ENCODE results near the gene DOC2B.

The DOC2B gene

DNA sequence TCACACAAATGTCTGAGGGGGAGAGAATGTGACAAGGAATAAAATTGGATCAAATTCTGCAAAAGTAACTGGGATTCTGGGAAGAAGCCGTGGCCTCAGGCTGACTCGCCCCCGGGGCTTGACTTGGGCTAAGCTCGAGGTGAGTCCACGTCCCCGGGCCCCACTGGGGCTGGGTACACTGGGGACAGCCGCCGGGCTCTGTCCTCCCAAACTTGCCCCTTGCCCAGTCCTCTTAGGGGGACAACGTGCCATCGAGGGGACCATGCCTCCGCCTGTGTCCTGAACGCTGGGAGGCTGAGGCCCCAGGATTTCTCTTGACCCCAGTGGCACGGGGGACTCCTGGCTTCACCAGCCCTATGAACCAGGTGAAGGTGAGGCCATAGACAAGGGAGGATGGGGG, 21.1 kb downstream of the DOC2B start:
- DNase-seq: no peak

DNA sequence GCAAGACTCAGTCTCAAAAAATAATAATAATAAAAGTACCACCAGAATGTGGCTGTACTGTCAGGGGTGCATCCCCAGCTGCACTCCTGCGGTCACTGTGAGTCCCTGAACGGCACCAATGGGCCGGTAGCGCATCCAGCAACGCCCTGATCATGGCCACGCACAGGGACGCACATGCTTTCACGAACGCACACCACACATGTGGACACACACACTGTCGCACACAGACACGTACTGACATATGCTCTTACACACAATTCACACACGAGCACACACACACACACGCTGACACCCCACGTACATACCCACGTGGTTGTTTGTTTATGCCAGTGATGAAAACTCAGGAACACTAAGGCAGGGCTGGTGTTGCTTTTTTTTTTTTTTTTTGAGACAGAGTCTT, 21.8 kb downstream of the DOC2B start:
- DNase-seq: no peak

DNA sequence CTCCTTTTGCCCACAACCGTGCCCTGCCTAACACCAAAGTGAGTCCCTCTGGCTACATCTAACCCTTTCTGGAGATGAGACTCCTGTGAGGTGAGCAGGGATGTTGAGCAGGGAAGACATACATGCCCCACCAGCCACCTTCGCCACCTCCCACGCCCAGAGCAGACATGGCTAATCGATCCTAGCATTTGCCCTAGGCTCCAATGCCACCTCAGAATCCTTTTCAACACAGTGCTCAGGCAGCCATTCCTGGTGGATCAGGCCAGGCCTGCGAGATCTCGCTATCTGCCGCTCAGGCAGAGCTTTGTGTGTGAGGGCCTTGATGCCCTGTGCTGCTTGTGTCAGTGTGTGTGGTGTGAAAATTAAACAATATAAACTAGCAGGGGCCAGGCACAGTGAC, 23.1 kb downstream of the DOC2B start:
- DNase-seq: no peak

DNA sequence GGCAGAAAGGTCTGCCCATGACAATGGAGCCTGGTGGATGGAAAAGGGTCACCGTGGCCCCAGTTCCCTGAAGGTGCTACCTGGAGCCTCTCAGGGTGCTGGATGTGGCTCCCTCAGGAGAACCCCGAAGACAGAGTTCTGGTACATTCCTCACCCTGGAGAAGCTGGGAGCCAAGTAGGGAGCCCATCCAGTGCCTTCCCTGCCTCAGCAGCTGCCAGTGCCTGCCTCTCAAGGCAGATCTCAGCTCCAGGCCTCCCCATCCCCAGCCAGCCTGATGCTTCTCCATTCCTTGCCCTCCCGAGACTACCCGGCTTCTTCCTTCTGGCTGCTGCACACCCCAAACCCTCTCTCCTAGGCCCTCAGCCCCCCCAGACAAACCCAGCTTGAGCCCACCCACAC, 23.5 kb downstream of the DOC2B start:
- no peak for DNase-seq

DNA sequence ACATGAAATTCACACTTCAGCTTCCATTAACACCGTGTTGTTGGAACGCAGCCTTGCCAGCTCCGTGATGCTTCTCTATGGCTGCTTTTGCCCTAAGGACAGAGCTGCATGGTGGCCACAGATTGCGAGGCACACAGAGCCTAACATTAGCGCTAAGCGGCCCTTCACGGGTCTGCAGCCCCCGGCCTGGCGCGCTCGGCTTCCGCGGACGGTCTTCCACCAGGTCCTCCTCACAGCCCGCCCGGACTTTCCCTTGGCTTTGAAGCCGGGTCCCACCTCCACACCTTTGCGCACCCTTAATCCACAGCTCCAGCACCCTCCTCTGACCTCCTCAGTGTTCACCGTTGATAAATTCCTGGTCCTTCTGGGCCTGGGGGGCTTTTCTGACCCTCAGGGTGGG, 24.5 kb downstream of the DOC2B start:
- DNase-seq: no peak

DNA sequence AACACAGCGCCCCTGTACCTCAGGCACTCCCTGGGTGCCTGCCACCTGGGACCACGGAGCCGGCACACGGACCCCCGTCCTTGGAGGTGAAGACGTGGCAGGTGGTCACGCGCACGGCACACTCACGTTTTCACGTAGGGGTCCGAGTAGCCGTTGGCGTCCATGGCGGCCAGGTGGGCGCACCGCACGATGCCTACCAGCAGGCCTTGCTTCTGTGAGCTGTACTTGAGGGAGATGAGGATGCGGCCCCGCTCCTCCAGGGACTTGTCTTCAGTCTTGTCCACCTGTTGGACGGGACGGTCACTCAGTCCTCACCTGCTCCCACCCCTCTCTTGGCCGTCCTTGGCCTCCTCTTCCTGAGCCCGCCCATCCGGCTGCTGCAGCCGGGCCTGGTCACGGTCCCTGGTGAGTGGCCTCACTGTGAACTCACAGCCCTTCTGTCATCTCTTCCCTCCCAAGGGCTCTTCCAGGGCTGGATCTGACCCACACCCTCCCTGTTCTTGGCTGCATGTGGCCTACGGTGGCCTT, 25.3 kb downstream of the DOC2B start:
- no peak for DNase-seq

DNA sequence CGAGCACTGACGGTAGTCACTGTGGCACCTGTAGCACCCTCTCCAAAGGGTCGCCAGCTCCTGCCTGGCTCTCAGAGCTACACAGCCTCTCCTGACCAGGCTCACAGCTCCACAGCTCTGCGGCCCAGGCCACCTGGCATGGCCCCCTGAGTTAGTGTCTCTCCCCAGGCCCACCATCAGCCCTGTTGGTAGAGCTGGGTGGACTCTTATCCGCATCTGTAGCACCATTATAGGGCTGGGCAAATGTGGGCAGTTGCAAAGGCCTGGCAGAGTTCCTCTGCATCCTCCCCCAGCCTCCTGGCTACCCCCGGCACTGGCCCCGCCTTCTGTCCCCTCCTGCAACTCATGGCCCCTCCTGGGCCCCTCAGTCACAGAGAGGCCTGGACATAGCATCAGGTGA, 25.9 kb downstream of the DOC2B start:
- no peak for DNase-seq

DNA sequence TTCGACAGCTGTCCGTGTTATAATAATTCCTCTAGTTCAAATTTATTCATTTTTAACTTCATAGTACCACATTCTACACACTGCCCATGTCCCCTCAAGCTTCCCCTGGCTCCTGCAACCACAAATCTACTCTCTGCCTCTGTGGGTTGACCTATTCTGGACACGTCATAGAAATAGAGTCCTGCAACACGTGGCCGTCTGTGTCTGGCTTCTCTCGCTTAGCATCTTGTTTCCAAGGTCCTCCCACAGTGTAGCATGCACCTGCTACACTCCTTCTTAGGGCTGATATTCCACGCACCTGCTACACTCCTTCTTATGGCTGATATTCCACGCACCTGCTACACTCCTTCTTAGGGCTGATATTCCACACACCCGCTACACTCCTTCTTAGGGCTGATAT, 27.6 kb downstream of the DOC2B start:
- DNase-seq: no peak

DNA sequence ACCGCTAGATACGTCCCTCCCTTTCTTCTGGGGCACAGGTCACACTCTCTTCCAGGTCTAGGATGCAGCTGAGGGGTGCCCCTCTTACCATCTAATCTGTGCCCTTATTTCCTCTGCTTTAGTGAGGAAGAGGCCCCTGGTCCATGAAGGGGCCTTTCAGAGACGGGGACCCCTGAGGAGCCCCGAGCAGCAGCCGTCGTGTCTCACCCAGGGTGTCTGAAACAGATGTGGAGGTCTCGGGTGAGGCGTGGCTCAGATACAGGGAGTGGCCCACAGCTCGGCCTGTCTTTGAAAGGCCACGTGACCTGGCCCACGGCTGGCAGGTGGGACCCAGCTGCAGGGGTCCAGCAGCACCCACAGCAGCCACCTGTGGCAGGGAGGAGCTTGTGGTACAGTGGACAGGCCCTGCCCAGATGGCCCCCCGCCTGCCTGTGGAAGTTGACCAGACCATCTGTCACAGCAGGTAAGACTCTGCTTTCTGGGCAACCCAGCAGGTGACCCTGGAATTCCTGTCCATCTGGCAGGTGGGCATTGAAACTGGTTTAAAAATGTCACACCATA, 28.5 kb downstream of the DOC2B start:
- DNase-seq: no peak

DNA sequence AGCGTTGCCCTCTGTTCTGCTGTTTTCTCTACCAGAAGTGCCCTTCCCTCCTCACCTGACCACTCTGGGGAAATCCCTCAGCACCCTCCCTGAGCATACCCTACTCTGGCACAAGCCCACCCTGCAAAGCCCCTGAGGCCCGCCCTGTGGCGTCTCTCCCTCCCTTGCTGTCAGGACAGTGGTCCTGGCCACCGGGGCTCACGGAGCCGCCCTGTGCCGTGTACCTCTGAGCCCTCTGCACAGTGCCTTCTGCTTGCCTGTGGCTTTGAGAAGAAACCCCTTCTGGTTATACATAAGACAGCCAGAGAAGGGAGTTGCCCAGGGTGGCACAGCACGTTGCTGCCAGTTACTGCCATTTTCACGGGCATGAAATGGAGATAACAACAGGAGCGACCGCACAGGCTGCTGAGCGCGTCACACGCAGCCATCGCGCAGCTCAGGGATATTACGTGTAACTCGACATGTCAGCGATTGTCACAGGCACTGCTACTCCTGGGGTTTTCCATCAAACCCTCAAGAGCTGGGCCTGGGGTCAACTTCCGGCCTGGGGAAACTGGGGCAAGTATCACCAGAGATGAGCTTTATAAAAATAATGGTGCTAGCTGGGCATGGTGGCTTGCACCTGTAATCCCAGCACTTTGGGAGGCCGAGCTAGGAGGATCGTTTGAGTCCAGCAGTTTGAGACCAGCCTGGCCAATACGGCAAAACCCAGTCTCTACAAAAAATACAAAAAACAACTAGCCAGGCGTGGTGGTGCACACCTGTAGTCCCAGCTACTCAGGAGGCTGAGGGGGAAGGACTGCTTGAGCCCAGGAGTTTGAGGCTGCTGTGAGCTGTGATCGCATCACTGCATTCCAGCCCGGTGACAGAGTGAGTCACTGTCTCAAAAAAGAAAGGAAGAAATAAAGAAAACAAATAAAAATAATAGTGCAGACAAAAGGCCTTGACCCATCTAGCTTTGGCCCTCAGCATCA, 29.3 kb downstream of the DOC2B start:
- DNase-seq: peak; percentile 0

DNA sequence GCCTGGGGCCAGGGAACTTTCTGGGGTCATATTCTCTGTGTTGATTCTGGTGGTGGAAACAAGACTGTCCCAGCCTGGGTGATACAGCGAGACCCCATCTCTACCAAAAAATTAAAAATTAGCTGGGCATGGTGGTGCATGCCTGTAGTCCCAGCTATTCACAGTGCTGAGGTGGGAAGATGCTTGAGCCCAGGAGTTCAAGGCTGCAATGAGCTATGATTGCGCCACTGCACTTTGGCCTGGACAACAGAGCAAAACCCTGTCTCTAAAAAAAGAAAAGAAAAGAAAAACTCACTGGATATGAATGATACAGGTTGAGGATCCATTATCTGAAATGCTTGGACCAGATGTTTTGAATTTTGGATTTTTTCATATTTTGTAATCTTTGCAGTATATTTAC, 30.4 kb downstream of the DOC2B start:
- DNase-seq: no peak

DNA sequence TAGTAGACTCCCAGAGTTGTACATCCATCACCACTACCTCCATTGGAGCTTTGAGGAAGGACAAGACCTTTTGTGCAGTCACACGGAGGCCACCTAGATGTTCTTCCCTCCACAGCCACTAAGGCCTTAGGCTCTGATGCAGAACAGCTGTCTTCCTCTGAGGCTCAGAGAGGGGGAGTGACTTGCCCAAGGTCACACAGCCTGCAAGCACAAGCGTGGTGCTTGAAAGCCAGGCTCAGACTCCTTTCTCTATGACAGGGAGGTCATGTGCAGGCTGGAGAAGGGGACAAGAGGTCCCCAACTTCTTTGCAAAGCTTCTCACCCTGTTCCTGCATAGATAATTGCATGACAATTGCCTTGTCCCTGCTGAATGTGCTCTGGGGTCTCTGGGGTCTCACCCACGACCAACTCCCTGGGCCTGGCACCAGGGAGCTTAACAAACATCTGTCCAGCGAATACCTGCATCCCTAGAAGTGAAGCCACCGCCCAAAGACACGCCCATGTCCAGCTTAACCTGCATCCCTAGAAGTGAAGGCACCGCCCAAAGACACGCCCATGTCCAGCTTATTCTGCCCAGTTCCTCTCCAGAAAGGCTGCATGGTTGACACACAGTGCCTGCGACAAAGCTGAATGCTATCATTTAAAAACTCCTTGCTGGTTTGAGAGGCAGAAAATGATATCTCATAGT, 31.4 kb downstream of the DOC2B start:
- no peak for DNase-seq

DNA sequence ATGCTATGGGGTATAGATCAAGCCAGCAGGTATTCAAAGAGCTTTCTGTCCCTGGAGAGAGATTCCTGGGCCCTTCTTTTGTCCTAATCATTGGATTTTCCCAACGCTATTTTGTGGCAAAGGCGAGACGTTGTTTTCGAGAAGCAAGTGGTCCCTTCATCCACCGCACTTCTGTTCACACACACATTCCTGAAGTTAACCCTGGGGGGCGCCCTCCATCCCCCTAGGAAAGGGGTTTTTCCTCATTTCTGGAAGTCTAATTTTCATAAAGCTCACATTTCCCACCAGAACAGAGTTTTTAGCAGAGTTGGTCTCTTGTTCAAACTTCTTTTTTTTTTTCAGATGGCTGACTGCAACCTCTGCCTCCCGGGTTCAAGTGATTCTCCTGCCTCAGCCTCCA, 32.2 kb downstream of the DOC2B start:
- DNase-seq: no peak

DNA sequence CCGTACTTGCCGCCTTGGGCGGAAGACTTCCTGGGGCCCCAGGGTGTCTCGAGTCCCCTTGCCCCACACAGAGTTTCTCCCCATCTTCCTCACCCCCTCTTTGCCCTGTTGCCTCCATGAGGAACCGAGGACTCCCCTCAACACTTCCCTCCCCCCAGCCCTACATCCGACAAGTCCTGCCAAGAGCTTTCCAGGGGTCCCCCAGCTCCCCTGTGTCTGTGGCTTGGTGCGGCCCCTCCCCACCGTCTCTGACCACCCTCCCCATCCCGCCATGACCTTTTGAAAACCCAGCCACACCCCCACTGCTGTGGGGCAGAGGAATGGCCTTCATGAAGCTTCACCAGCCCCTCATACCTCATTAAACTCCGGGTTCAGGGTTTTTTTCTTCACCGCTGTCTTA, 32.7 kb downstream of the DOC2B start:
- DNase-seq: no peak

DNA sequence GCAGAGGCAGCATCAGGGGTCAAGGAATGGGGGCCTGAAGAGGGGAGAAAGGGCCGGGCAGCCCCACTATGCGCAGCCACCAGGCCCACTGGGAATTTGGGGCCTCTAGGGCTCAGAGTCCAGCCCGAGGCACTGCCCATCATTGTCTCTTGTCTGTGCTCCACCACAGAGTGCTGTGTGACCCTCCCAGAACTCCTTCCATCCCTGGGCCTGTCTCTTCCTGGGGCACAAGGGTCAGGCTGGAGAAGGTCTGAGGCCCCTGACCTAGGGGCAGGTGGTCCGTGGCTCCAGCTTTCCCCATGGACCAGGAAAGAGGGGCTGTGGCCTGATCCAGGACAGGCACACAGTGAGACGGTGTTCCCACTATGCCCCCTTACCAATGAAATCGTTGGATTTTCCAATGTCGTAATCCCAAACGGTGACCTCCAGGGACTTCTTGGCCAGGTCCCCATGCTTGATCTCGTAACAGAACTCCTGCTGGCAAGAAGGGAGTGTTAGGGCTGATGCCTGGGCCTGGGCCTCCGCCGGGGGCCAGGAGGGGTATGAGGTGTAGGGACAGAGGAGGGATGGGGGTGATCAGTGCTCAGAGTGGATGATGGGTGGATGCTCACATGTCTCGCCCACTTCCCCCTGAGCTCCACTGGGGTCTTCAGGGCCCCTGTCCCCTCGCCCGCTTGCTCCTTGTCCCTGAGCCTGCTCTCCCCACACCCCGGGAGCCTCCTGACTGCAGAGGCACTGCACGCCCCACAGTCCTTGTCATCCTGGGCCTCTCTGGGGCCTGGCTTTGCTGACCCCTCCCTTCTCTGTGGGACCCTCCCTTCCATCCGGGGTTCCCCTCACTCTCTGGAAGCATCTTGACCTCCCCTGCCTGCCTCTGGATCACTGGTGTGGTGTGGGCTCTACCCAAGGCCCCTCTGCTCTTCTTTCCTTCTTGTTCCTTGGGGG, 33.4 kb downstream of the DOC2B start:
- DNase-seq: no peak

DNA sequence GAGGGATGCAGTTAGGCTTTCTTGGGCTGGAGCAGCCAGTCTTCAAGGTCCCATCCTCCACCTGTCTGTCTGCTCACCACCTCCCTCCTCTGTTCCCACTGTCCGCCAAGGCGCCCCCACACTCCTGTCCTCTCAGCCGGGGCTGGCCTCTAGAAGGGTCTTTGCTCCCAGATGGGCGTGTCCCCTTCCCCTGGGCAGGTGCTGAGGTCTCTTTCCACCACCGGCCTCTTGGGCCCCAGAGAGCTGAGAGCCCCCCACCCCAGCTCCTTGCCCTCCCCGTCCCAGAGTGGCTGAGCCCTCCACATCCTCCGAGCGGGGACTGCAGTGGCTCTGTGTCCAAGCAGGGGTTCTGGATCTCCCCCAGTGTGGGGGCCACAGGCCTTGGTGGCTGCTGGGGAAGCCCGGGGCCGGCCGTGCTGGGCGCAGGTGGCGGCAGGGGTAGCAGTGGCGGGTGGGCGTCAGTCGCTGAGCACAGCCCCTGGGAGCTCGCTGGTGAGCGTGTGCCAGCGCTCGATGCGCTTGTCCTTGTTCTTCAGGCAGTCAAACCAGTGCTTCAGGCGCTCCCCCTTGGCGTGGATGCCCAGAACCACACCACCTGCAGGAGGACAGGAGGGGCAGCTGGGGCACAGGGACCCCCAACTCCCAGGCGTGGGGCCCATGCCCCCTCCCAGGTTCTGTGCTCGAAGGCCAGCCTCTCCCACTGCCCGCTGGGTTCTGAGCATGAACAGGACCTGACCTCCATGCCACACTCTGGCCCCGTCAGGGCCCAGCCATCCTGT, 34.3 kb downstream of the DOC2B start:
- DNase-seq: no peak

DNA sequence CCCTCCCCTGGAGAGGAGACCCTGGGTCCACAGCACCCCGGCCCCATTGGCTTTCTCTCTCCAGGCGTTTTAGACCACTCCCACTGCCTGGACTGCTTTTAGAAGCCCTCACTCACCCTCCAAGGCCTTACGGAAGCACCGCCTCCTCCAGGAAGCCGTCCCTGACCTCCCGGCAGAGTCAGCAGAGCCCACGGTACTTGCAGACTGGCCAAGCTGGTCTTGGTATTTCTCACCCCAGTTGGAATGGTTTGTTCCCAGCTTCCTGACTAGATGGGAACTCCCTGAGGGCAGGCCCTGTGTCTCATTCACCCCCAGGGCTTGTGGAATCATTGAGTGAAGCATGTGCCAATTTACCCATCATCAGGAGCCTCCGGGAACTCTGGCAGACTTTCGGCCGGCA, 34.9 kb downstream of the DOC2B start:
- no peak for DNase-seq

DNA sequence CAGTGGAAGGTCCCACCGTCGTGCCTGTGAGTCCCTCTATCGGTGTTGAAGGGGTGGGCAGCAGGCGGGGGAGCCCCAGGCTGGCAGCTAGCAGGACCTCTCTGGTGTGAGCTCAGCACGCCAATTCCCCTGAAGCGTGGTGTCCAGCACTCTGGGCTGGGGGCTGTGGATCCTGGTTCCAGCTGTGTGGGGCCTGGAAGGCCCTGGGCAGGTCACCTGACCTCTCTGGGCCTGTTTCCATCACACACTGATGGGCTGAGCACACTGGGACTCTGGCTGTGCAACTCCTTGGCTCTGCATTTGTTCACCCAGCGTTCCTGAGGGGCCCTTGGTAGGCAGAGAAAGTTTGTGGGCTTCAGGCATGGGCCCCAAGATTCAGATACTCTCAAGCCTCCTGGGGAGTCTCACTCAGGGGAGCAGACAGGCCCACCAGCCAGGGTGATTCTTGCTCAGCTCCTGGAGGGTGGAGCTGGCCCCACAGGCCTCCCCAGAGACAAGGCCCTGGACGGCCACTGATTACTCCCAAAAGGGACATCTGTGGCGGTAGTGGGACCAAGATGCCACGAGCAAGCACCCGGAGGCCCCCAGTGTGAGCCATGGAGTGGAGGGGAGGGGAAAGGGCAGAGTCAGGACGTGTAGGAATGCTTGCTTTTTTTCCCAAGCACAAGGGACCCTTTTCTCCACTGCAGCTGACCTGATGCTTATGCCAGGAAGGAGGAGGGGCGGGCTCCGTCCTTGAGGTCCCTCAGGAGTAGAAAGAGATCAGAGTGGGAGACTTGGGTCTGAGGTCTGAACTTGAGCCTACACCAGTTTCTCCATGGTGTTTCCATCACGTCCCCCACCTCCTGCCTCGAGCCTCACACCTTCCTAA, 35.5 kb downstream of the DOC2B start:
- DNase-seq: no peak

DNA sequence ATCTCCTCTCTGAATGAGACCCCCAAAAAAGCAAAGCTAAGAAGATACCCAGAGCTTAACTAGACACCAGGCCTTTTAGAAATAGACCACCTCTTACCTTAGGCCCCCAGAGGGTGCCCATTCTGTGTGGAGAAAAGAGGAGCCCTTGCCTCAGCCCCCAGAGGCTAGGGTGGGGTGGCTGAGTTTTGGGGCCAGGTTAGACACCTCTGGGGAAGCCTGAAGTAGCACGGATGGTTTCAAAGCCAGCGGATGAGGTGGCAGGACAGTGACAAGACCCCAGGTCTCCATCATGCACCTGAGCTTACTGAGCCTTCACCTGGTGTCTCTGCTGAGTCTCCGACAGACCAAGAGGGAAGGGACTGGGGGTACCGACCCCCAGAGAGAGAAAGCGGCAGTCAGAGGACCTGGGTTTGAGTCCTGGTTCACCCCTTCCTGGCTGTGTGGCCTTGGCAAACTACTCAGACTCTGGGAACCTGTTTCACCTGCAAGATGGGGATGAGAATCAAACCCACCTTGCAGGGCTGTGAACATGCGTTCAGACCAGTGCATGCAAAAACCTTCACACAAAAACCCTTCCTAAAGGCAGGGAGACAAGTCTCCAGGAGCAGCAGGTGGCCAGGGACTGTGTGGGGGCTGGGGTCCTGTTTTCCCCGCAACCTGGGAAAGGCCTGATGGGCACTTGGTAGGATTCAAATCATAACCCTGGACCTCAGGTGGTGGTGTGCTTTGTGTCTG, 36.3 kb downstream of the DOC2B start:
- no peak for DNase-seq

DNA sequence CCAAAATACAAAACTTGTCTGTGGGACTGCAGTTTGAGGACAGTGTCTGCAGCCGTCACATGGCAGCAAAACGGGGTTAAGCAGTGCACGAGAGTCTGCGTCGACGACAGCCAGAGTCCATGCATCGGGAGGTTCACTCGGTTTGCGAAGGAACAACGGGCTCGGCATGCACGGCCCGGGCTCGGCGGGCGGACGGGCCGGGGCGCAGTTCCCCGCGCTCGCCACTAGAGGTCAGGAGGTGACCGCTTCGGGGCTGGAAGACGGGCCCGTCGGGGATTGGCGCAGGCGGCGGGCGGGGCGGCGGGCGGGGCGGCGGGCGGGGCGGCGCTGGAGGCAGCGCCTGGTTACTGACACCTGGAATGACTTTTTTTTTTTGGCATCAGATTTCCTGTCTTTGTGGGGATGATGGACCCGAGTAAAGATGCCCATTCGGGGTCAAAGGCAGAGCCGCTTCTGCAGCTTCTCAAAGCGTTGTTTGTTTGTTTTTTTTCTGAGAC, 37.6 kb downstream of the DOC2B start:
- DNase-seq: peak; percentile 51

Data from kidney glomerular epithelial cell (primary cell).